ENCODE measurements around the gene PRDM7.

The PRDM7 gene

DNA sequence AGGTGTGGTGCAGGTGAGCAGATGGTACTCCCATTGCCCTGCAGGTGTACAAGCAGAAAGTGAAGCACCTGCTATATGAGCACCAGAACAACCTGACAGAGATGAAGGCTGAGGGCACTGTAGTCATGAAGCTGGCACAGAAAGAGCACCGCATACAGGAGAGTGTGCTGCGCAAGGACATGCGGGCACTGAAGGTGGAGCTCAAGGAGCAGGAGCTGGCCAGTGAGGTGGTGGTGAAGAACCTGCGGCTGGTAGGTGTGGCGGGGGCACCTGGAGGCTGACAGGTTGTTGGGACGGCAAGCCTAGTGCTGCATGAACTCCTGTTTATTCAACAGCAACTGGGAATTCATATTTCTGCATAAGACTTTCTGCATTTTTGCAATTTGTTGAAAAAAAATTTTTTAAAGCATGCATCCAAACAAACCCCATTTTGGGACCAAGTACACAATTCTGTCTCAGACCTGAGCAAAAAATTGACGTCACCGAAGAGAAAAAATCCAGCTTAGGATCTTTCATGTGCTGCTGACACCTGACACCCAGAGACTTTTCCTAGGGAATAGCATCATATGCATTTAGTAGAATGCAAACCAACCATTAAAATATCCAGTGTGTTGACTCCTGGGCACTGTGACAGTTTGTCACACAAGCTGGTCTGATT, 44.3 kb downstream of the PRDM7 start:
- no peaks in the 10 kb centered on the region for H3K9me3 Mint-ChIP-seq (ENCODE audit: low read depth)
- H3K27ac Mint-ChIP-seq = peak overlapping the region; percentile 29
- H3K4me1 Mint-ChIP-seq (ENCODE audit: low read depth) = no peaks in the 10 kb centered on the region
- H3K36me3 Mint-ChIP-seq = peaks cover 14% of the 10 kb centered on the region
- no peaks in the 10 kb centered on the region for H3K27me3 Mint-ChIP-seq
- no peak overlapping the region for H3K4me3 Mint-ChIP-seq

DNA sequence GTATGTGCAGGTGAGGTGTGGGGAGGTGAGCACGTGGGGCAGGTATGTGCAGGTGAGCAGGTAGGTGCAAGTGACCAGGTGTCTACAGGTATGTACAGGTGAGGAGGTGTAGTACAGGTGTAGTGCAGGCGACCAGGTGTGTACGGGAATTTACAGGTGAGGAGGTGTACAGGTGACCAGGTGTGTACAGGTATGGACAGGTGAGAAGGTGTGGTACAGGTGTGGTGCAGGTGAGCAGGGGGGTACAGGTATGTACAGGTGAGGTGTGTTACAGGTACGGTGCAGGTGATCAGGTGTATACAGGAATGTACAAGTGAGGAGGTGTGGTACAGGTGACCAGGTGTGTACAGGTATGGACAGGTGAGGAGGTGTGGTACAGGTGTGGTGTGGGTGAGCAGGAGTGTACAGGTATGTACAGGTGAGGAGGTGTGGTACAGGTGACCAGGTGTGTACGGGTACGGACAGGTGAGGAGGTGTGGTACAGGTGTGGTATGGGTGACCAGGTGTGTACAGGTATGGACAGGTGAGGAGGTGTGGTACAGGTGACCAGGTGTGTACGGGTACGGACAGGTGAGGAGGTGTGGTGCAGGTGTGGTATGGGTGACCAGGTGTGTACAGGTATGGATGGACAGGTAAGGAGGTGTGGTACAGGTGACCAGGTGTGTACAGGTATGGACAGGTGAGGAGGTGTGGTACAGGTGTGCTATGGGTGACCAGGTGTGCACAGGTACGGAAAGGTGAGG, 45.0 kb downstream of the PRDM7 start:
- Mint-ChIP-seq H3K4me1 (ENCODE audit: low read depth) (no peaks in the 10 kb centered on the region), H3K27ac (peak overlapping the region; percentile 29), H3K27me3 (no peaks in the 10 kb centered on the region), H3K9me3 (ENCODE audit: low read depth) (no peaks in the 10 kb centered on the region), H3K4me3 (no peak overlapping the region), H3K36me3 (peaks cover 14% of the 10 kb centered on the region)

DNA sequence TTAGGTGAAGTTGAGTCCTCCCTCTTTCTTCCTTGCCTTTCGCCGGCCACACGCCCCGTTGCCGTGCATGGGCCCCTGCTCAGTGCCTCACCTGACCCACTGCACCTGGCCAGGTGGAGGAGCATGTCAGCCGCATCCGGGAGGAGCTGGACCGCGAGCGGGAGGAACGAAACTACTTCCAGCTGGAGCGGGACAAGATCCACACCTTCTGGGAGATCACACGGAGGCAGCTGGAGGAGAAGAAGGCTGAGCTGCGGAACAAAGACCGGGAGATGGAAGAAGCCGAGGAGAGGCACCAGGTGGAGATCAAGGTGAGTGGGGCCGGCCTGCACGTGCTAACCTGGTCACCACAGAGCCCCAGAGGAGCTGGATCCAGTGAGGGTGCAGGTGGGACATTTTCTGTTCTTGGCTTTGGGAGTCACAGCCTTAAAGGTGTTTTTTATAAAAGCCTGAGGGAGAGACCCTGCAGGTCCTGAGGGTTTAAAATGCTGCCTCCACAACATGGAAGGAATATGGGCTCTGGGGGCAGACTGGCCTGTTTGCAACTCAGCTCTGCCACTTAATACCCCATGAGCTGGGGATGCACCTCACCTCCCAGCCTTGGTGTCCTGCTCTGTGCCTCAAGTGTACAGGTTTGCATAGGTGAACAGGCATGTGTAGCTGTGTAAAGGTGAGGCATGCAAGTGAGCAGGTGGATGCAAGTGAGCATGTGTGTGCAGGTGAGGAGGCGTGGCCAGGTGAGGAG, 45.8 kb downstream of the PRDM7 start:
- no peak overlapping the region for H3K27ac Mint-ChIP-seq
- no peaks in the 10 kb centered on the region for H3K9me3 Mint-ChIP-seq (ENCODE audit: low read depth)
- no peaks in the 10 kb centered on the region for H3K27me3 Mint-ChIP-seq
- peaks cover 9% of the 10 kb centered on the region for H3K36me3 Mint-ChIP-seq
- H3K4me1 Mint-ChIP-seq (ENCODE audit: low read depth) = peaks cover 1% of the 10 kb centered on the region
- no peak overlapping the region for H3K4me3 Mint-ChIP-seq

- peaks cover 4% of the 10 kb centered on the region for H3K4me1 Mint-ChIP-seq (ENCODE audit: low read depth)
- H3K4me3 Mint-ChIP-seq = no peak overlapping the region
- no peaks in the 10 kb centered on the region for H3K27me3 Mint-ChIP-seq
- H3K27ac Mint-ChIP-seq = no peak overlapping the region
- no peaks in the 10 kb centered on the region for H3K9me3 Mint-ChIP-seq (ENCODE audit: low read depth)
- peaks cover 9% of the 10 kb centered on the region for H3K36me3 Mint-ChIP-seq
Observed at GRCh38 chr16:90028985-90029384, 48.1 kb downstream of the PRDM7 start.

DNA sequence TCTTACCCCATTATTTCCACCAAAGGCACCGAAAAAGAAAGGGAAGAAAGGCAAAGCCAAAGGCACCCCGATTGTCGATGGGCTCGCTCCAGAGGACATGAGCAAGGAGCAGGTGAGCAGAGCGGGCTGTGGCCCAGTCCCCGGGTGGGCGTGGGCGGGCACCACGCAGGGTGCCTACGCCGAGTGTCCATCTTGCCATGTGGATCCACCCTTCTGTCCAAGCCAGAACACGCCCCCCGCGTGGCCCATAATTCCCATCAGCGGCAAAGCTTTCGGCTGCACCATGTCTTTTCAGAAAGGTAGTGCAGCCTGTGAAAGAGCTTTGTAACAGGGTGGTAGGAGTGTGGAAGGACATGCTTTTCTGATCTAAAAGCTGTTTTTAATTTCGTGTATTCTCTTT, 49.5 kb downstream of the PRDM7 start:
- H3K36me3 Mint-ChIP-seq = peaks cover 6% of the 10 kb centered on the region
- H3K27me3 Mint-ChIP-seq = no peaks in the 10 kb centered on the region
- H3K4me1 Mint-ChIP-seq (ENCODE audit: low read depth) = peaks cover 6% of the 10 kb centered on the region
- no peak overlapping the region for H3K4me3 Mint-ChIP-seq
- no peaks in the 10 kb centered on the region for H3K9me3 Mint-ChIP-seq (ENCODE audit: low read depth)
- H3K27ac Mint-ChIP-seq = no peak overlapping the region

GRCh38 chr16:90026135-90026534, 51.0 kb downstream of the PRDM7 start:
- no peak overlapping the region for H3K4me3 Mint-ChIP-seq
- H3K9me3 Mint-ChIP-seq (ENCODE audit: low read depth) = no peaks in the 10 kb centered on the region
- H3K27ac Mint-ChIP-seq = no peak overlapping the region
- peaks cover 2% of the 10 kb centered on the region for H3K36me3 Mint-ChIP-seq
- no peaks in the 10 kb centered on the region for H3K27me3 Mint-ChIP-seq
- peaks cover 14% of the 10 kb centered on the region for H3K4me1 Mint-ChIP-seq (ENCODE audit: low read depth)

DNA sequence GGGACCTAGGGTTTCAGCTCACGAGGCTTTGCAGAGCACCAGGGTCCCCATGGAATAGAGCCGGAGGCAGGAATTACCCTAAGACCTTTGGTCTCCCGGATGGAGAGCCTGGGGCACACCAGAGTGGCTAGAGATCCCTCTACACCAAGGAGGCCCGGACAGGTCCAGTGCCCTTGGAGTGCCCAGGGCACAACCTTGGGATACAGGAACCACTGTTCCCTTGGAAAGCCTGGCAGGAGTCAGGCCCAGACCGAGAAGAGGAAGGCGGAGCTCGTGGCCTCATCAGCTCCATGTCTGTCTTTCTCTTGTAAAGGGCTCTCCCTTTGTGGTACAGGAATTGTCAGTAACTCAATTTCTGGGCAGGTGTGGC, 54.1 kb downstream of the PRDM7 start:
- Mint-ChIP-seq H3K27ac (no peak overlapping the region), H3K36me3 (peaks cover 2% of the 10 kb centered on the region), H3K4me1 (ENCODE audit: low read depth) (peaks cover 18% of the 10 kb centered on the region), H3K9me3 (ENCODE audit: low read depth) (no peaks in the 10 kb centered on the region), H3K4me3 (peak overlapping the region; percentile 76), H3K27me3 (no peaks in the 10 kb centered on the region)

- no peaks in the 10 kb centered on the region for H3K9me3 Mint-ChIP-seq (ENCODE audit: low read depth)
- peaks cover 2% of the 10 kb centered on the region for H3K36me3 Mint-ChIP-seq
- H3K4me3 Mint-ChIP-seq = peak overlapping the region; percentile 76
- no peaks in the 10 kb centered on the region for H3K27me3 Mint-ChIP-seq
- H3K27ac Mint-ChIP-seq = peak overlapping the region; percentile 38
- peaks cover 18% of the 10 kb centered on the region for H3K4me1 Mint-ChIP-seq (ENCODE audit: low read depth)
Observed at GRCh38 chr16:90022209-90023077, 54.7 kb downstream of the PRDM7 start.

GRCh38 chr16:90020838-90021382, 56.2 kb downstream of the PRDM7 start:
- H3K4me3 Mint-ChIP-seq = peak overlapping the region; percentile 23
- no peaks in the 10 kb centered on the region for H3K9me3 Mint-ChIP-seq (ENCODE audit: low read depth)
- no peaks in the 10 kb centered on the region for H3K27me3 Mint-ChIP-seq
- H3K36me3 Mint-ChIP-seq = peaks cover 2% of the 10 kb centered on the region
- no peak overlapping the region for H3K27ac Mint-ChIP-seq
- peaks cover 16% of the 10 kb centered on the region for H3K4me1 Mint-ChIP-seq (ENCODE audit: low read depth)

- no peak overlapping the region for H3K27ac Mint-ChIP-seq
- peak overlapping the region; percentile 84 for H3K4me3 Mint-ChIP-seq
- no peaks in the 10 kb centered on the region for H3K27me3 Mint-ChIP-seq
- H3K4me1 Mint-ChIP-seq (ENCODE audit: low read depth) = peaks cover 16% of the 10 kb centered on the region
- H3K9me3 Mint-ChIP-seq (ENCODE audit: low read depth) = no peaks in the 10 kb centered on the region
- peaks cover 2% of the 10 kb centered on the region for H3K36me3 Mint-ChIP-seq
Observed at GRCh38 chr16:90020260-90020837, 56.8 kb downstream of the PRDM7 start.

DNA sequence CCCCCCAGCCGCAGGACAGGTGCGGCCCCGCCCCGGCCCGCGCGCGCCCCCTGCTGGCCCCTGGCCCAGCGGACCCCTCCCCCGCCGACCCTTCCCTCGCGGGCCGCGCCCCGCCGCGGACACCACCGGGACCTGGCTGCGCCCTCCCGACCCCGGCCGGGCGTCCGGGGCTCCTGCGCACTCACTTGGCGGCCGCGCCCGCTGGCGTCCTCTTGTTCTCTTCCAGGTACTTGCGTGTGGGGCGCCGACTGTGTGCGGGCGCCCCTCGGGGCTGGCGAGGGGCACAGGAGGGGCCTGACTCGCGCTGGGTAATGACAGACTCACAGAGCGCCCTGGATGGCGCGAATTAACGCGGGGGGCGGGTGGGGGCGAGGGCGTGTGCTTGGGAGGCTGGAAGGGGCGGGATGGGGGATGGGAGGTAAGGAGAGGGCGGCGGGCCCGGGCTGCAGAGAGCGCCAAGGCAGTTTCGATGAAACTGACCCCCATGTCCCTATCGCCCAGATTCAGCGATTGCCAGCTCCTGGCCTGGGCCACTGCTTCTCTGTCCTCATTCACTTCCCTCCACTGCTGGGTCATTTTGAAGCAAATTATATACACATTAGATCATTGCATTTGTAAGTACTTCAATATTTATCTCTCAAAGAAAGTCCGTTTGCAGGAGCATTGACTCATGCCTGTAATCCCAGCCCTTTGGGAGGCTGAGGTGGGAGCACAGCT, 57.4 kb downstream of the PRDM7 start:
- peak overlapping the region; percentile 84 for H3K4me3 Mint-ChIP-seq
- no peak overlapping the region for H3K27ac Mint-ChIP-seq
- peaks cover 16% of the 10 kb centered on the region for H3K4me1 Mint-ChIP-seq (ENCODE audit: low read depth)

GRCh38 chr16:90018652-90019542, 58.2 kb downstream of the PRDM7 start, which contains the start of gene DBNDD1:
TSS of gene DBNDD1 (minus strand) at chr16:90019456. CDS start at chr16:90019341, 115 bp downstream.
- Mint-ChIP-seq H3K27me3 (no peaks in the 10 kb centered on the region), H3K9me3 (ENCODE audit: low read depth) (no peaks in the 10 kb centered on the region), H3K36me3 (peaks cover 2% of the 10 kb centered on the region), H3K27ac (no peak within 1 kb of the TSS), H3K4me3 (peak within 1 kb of the TSS; percentile 84), H3K4me1 (ENCODE audit: low read depth) (peaks cover 14% of the 10 kb centered on the region)

More for the DNA sequence above, 57.4 kb downstream of the PRDM7 start:
- Mint-ChIP-seq H3K9me3 (ENCODE audit: low read depth) (no peaks in the 10 kb centered on the region), H3K27me3 (no peaks in the 10 kb centered on the region), H3K36me3 (peaks cover 2% of the 10 kb centered on the region)

GRCh38 chr16:90018297-90018651, 58.9 kb downstream of the PRDM7 start:
- Mint-ChIP-seq H3K27ac (no peak overlapping the region), H3K4me1 (ENCODE audit: low read depth) (peaks cover 16% of the 10 kb centered on the region), H3K9me3 (ENCODE audit: low read depth) (no peaks in the 10 kb centered on the region), H3K27me3 (no peaks in the 10 kb centered on the region), H3K36me3 (peaks cover 2% of the 10 kb centered on the region), H3K4me3 (peak overlapping the region; percentile 66)

All from activated naive CD8-positive, alpha-beta T cell (primary cell).